D721Med (cell line): ENCODE data around the gene MED15.

Source experiments
- DNase-seq: peaks from one replicate; pipeline ENCODE4 v3.0.0; 2011; ENCODE audit warnings: low spot score; ENCODE audit not compliant: insufficient read length
- FAIRE-seq: peaks from 2 replicates; lab custom pipeline; 2011; peaks lifted over from hg19 to GRCh38; lab: Jason Lieb, UNC
- TF ChIP-seq, protein P1 (sequence below): IDR thresholded peaks from 2 replicates; pipeline ENCODE4 v1.5.1; 2012; ENCODE audit warnings: mild to moderate bottlenecking, control low read depth; ENCODE audit not compliant: insufficient read depth; ENCODE audit errors: missing control alignments

The MED15 gene

GRCh38 chr22:20559174-20559760 lies 51.9 kb downstream of the MED15 start:
- DNase-seq (no peak), FAIRE-seq (no peak)
- TF ChIP-seq, protein P1, sequence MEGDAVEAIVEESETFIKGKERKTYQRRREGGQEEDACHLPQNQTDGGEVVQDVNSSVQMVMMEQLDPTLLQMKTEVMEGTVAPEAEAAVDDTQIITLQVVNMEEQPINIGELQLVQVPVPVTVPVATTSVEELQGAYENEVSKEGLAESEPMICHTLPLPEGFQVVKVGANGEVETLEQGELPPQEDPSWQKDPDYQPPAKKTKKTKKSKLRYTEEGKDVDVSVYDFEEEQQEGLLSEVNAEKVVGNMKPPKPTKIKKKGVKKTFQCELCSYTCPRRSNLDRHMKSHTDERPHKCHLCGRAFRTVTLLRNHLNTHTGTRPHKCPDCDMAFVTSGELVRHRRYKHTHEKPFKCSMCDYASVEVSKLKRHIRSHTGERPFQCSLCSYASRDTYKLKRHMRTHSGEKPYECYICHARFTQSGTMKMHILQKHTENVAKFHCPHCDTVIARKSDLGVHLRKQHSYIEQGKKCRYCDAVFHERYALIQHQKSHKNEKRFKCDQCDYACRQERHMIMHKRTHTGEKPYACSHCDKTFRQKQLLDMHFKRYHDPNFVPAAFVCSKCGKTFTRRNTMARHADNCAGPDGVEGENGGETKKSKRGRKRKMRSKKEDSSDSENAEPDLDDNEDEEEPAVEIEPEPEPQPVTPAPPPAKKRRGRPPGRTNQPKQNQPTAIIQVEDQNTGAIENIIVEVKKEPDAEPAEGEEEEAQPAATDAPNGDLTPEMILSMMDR = no peak

DNA sequence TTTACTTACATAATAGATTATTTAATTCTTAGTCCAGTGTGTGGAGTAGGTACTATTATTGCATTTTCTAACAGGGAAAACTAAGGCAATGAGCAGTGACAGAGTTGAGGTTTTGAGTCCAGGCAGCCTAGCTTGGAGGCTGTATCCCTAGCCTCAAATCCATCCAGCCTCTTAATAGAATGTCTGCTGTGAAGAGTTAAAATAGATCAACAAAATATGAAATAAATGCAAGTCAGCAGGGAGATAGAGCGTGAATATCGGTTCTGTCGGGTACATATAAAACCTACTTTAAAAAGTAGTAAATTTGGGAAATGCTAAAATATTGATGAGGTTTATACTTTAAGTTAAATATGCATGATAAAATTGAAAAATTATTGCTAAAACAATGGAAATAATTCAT lies 53.3 kb downstream of the MED15 start:
- FAIRE-seq = no peak
- TF ChIP-seq, protein P1 = no peak

DNA sequence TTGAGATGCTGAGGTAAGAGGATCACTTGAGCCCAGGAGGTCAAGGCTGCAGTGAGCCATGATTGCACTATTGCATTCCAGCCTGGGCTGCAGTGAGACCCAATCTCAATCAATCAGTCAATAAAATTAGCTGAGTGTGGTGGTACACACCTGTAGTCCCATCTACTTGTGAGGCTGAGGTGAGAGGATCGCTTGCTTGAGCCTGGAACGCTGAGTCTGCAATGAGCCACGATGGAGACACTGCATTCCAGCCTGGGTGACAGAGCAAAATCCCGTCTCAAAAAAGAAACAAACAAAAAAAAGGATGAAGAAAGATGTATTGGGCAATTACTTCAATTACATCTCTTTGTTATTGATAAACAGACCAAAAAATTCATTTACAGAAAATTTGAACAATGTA lies 54.5 kb downstream of the MED15 start:
- DNase-seq (no peak), FAIRE-seq (no peak)
- TF ChIP-seq, protein P1 = no peak

More for the DNA sequence above, 53.3 kb downstream of the MED15 start:
- no peak for DNase-seq

DNA sequence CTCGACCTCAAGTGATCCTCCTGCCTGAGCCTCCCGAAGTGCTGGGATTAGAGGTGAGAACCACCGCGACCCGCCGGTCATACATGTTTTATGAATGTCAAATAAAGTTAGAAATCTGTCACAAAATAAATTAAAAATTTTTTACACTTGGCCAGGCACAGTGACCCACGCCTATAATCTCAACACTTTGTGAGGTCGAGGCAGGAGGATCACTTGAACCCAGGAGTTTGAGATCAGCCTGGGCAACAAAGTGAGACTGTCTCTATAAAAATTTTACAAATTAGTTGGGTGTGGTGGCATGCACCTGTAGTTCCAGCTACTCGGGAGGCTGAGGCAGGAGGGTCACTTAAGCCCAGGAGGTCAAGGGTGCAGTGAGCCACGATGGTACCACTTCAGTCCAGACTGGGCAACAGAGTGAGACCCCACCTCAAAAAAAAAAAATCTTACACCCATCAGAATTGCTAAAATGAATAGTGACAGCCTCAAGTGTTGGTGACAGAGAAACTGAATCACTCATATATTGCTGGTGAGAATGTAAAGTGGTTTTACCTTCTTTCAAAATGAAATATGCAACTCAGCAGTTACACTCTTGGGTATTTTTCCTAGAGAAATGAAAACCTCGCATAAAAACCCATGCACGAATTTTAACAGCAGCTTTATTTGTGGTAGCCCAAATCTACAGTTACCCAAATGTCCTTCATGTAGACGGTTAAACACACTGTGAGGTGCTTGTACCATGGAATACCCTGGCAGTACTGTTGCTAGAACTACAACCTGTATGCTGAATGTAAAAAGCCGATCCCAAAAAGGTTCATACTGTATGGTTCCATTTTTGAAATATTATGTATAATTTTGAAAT lies 55.4 kb downstream of the MED15 start:
- FAIRE-seq (no peak), DNase-seq (no peak)
- TF ChIP-seq, protein P1 = no peak

DNA sequence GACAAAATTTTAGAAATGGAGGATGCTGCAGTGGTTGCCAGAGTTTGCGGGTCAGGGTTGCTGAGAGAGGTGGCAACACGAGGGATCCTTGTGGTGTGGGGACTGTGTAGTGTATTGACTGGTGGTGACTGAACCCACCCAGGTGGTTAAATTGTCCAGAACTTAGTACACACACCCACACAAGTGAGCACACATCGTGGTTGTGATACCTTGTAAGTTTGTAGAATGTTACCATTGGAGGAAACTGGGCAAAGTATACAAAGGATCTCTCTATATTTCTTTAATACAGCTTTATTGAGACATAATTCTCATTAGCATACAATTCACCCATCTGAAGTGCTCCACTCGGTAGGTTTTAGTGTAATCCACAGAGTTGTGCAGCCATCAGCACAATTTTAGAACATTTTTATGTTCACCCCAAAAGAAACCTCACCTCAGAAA lies 56.1 kb downstream of the MED15 start:
- FAIRE-seq = no peak
- DNase-seq = no peak
- TF ChIP-seq, protein P1 = no peak

GRCh38 chr22:20563941-20564371 lies 56.5 kb downstream of the MED15 start:
- no peak for DNase-seq
- TF ChIP-seq, protein P1 = no peak
- no peak for FAIRE-seq
